Sigmoid colon (tissue), 3 donors: Measurements from ENCODE around the gene CLEC16A.

Experiments used
- POLR2A ChIP-seq, 2 donors: fragments of 450-650 bp; IDR thresholded peaks; one replicate each; pipeline ENCODE4 v1.6.1; 2016; ENCODE audit warnings: antibody characterized with exemption in 2 of 2, mild to moderate bottlenecking in 2 of 2, moderate library complexity in 2 of 2
- TF ChIP-seq, protein P1 (sequence below), 4 experiments: fragments of 450-650 bp in 3 of 4; fragments of 200-600 bp in 1 of 4; IDR thresholded peaks; one replicate each; pipeline ENCODE4 v1.5.1; 2016 to 2019; ENCODE audit warnings: antibody characterized with exemption in 4 of 4, mild to moderate bottlenecking in 3 of 4, moderate library complexity in 2 of 4

DNA sequence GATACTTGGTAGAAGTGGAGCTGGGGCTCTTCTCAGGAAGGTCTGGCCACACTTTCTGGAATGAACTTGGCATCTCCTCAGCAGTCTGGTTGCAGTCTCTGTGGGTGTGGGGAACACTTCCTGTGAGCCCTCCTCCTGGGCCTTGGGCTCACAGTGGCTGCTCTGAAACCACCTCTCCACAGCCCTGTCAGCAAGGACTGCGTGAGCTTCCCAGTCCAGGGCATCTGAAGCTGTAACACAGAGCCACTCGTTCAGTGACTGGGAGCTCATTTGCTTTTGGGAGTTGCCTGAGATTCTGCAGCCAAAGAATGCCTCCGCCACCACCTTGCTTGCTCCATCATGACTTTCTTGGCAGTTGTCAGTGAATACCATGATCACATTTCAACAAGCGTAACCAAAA, 60.0 kb downstream of the CLEC16A start:
- TF ChIP-seq, protein P1, sequence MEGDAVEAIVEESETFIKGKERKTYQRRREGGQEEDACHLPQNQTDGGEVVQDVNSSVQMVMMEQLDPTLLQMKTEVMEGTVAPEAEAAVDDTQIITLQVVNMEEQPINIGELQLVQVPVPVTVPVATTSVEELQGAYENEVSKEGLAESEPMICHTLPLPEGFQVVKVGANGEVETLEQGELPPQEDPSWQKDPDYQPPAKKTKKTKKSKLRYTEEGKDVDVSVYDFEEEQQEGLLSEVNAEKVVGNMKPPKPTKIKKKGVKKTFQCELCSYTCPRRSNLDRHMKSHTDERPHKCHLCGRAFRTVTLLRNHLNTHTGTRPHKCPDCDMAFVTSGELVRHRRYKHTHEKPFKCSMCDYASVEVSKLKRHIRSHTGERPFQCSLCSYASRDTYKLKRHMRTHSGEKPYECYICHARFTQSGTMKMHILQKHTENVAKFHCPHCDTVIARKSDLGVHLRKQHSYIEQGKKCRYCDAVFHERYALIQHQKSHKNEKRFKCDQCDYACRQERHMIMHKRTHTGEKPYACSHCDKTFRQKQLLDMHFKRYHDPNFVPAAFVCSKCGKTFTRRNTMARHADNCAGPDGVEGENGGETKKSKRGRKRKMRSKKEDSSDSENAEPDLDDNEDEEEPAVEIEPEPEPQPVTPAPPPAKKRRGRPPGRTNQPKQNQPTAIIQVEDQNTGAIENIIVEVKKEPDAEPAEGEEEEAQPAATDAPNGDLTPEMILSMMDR (IDR thresholded peaks at IDR 0.05), result no peak
- no peak for TF ChIP-seq POLR2A (IDR thresholded peaks at IDR 0.05)
